ENCODE data around the gene NFYB. TPM values are rescaled to one million over a fixed set of nuclear protein-coding genes. Genes with fewer than 3 reads are reported as not detected.
A peak's percentile ranks its signal among the peaks of the same experiment; 100 is the strongest.

The NFYB gene
- total RNA-seq, 1 donor from 2014 or later: 100 TPM

DNA sequence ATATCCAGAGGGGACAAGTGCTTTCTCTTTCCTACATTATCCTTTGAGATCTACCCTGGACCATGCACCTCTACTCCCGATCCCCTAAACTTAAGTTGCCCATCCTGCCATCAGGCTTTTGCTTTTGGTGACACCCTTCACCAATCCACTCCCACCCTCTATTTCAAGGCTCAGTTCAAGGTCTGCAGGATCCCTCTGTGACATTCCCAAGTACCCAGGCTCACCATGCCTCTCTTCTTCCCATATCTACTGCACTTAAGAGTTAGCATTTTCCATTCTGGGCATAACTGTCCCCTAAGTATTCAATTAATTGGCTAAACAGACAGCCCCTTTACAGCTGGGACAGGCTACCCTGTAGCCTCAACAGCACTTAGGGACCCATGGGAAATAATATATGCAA lies 3.1 kb downstream of the NFYB start:
- Histone ChIP-seq H3K4me2 (peak overlapping the region; percentile 96), H3K4me1 (peaks cover 26% of the 10 kb centered on the region), H3K4me3 (no peak overlapping the region), H3K36me3 (peaks cover 9% of the 10 kb centered on the region), H3K9me3 (ENCODE audit: low read depth) (no peaks in the 10 kb centered on the region), H3K9ac (no peak overlapping the region), H3F3A (ENCODE audit: low read depth) (peaks cover 19% of the 10 kb centered on the region), H3K27ac (no peak overlapping the region), H3K27me3 (peaks cover 15% of the 10 kb centered on the region), H3K79me2 (ENCODE audit: low read depth) (peaks cover 75% of the 10 kb centered on the region), H2AFZ (replicated peaks) (no peak overlapping the region), H4K20me1 (ENCODE audit: low read depth) (peaks cover 57% of the 10 kb centered on the region)
- no peak for DNase-seq (ENCODE audit: low spot score)
- peaks cover 28% of the 10 kb centered on the region for H3K4me1 Mint-ChIP-seq
- H3K36me3 Mint-ChIP-seq: peaks cover 10% of the 10 kb centered on the region
- H3K9me3 Mint-ChIP-seq: no peaks in the 10 kb centered on the region
- H3K4me3 Mint-ChIP-seq: no peak overlapping the region
- TF ChIP-seq EZH2phosphoT487 (IDR thresholded peaks at IDR 0.05): no peak
- no peak for TF ChIP-seq EZH2 (IDR thresholded peaks at IDR 0.05)
- TF ChIP-seq, protein P1, sequence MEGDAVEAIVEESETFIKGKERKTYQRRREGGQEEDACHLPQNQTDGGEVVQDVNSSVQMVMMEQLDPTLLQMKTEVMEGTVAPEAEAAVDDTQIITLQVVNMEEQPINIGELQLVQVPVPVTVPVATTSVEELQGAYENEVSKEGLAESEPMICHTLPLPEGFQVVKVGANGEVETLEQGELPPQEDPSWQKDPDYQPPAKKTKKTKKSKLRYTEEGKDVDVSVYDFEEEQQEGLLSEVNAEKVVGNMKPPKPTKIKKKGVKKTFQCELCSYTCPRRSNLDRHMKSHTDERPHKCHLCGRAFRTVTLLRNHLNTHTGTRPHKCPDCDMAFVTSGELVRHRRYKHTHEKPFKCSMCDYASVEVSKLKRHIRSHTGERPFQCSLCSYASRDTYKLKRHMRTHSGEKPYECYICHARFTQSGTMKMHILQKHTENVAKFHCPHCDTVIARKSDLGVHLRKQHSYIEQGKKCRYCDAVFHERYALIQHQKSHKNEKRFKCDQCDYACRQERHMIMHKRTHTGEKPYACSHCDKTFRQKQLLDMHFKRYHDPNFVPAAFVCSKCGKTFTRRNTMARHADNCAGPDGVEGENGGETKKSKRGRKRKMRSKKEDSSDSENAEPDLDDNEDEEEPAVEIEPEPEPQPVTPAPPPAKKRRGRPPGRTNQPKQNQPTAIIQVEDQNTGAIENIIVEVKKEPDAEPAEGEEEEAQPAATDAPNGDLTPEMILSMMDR (IDR thresholded peaks at IDR 0.05): no peak
- H3K27ac Mint-ChIP-seq: no peak overlapping the region
- H3K27me3 Mint-ChIP-seq (ENCODE audit: insufficient read depth, low read depth): no peaks in the 10 kb centered on the region

DNA sequence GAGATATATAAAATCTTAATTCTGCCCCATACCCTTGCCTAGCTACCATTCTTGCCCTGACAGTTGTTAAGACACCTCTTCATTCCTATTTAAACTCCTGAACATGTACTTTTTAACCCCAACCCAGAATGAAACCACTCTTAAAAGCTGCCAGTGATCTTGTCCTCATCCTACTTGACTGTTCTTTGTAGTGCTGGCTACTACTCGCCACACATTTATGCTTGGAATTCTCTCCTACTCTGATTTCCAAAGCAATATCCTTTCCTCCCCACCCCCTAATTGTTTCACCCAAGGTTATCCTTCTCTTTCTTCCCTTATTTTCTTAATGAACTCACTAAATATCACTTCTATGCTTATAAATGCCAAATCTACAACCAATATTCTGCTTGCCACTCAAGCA lies 4.1 kb downstream of the NFYB start:
- H3K4me1 ChIP-seq: peaks cover 24% of the 10 kb centered on the region

DNA sequence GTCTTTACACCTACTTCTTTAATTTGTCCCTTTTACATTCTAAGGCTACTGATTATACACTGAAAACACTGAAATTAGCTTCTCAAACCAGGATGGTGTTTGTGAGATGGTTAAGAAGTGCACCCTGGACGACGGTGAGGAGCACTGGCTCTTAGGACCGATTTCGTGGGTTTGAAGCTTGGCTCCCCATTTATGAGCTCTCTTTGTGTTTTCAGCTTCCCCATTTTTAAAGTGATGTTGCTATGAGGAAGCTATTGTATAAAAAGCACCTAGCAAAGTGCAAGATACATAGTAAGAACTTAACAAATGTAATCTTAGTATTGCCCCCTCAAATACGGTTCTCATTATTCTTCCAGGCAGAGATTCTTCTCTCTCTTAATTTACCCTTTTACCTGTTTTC lies 4.7 kb downstream of the NFYB start:
- Histone ChIP-seq H4K20me1 (ENCODE audit: low read depth) (peaks cover 70% of the 10 kb centered on the region), H3F3A (ENCODE audit: low read depth) (peaks cover 9% of the 10 kb centered on the region), H3K4me3 (no peak overlapping the region), H3K4me2 (no peak overlapping the region), H3K9me3 (ENCODE audit: low read depth) (no peaks in the 10 kb centered on the region), H2AFZ (replicated peaks) (no peak overlapping the region), H3K27ac (no peak overlapping the region), H3K27me3 (no peaks in the 10 kb centered on the region), H3K4me1 (peaks cover 18% of the 10 kb centered on the region), H3K36me3 (peaks cover 9% of the 10 kb centered on the region), H3K79me2 (ENCODE audit: low read depth) (peaks cover 86% of the 10 kb centered on the region), H3K9ac (no peak overlapping the region)
- Mint-ChIP-seq H3K27ac (no peak overlapping the region), H3K4me1 (peaks cover 21% of the 10 kb centered on the region), H3K4me3 (no peak overlapping the region), H3K9me3 (no peaks in the 10 kb centered on the region), H3K36me3 (peaks cover 14% of the 10 kb centered on the region), H3K27me3 (ENCODE audit: insufficient read depth, low read depth) (peaks cover 3% of the 10 kb centered on the region)
- no peak for TF ChIP-seq EZH2 (IDR thresholded peaks at IDR 0.05)
- TF ChIP-seq, protein P1 (IDR thresholded peaks at IDR 0.05): no peak
- TF ChIP-seq EZH2phosphoT487 (IDR thresholded peaks at IDR 0.05): no peak
- DNase-seq (ENCODE audit: low spot score): no peak

More for the DNA sequence above, 4.1 kb downstream of the NFYB start:
- peaks cover 66% of the 10 kb centered on the region for H4K20me1 ChIP-seq (ENCODE audit: low read depth)
- H3K4me3 ChIP-seq: no peak overlapping the region
- H3K27ac Mint-ChIP-seq: no peak overlapping the region
- H3K27me3 ChIP-seq: peaks cover 5% of the 10 kb centered on the region
- H3K27me3 Mint-ChIP-seq (ENCODE audit: insufficient read depth, low read depth): peaks cover 3% of the 10 kb centered on the region
- no peak overlapping the region for H3K9ac ChIP-seq
- peaks cover 85% of the 10 kb centered on the region for H3K79me2 ChIP-seq (ENCODE audit: low read depth)
- peaks cover 14% of the 10 kb centered on the region for H3F3A ChIP-seq (ENCODE audit: low read depth)
- peaks cover 25% of the 10 kb centered on the region for H3K4me1 Mint-ChIP-seq
- no peak overlapping the region for H3K4me3 Mint-ChIP-seq
- DNase-seq (ENCODE audit: low spot score): no peak
- no peaks in the 10 kb centered on the region for H3K9me3 Mint-ChIP-seq
- no peak overlapping the region for H3K27ac ChIP-seq
- peaks cover 13% of the 10 kb centered on the region for H3K36me3 Mint-ChIP-seq
- H3K9me3 ChIP-seq (ENCODE audit: low read depth): no peaks in the 10 kb centered on the region
- no peak overlapping the region for H3K4me2 ChIP-seq
- H2AFZ ChIP-seq (replicated peaks): no peak overlapping the region
- TF ChIP-seq, protein P1 (IDR thresholded peaks at IDR 0.05): no peak
- no peak for TF ChIP-seq EZH2 (IDR thresholded peaks at IDR 0.05)
- no peak for TF ChIP-seq EZH2phosphoT487 (IDR thresholded peaks at IDR 0.05)
- H3K36me3 ChIP-seq: peaks cover 9% of the 10 kb centered on the region
